ENCODE measurements around the gene INSM2. TPM values are rescaled to one million over a fixed set of nuclear protein-coding genes. Genes with fewer than 3 reads are reported as not detected.

INSM2 gene
- total and polyA plus RNA-seq, 2 of the 13 experiments (the other 11 are each of a cell fraction or from before 2014, with no cell fraction given): not detected

DNA sequence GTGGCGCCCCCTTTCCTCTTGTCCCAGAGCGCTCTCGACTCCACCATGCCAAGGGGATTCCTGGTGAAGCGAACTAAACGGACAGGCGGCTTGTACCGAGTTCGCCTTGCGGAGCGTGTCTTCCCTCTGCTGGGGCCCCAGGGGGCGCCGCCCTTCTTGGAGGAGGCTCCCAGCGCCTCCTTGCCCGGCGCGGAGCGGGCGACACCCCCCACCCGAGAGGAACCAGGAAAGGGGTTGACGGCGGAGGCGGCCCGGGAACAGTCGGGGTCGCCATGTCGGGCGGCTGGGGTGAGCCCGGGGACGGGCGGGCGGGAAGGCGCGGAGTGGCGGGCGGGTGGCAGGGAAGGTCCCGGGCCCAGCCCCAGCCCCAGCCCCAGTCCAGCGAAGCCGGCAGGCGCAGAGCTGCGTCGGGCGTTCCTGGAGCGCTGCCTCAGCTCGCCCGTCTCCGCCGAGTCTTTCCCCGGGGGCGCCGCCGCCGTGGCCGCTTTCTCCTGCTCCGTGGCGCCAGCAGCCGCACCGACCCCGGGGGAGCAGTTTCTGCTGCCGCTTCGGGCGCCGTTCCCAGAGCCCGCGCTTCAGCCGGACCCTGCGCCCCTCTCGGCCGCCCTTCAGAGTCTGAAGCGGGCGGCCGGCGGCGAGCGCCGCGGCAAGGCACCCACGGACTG lies 376 bp downstream of the INSM2 start (continued):
- TF ChIP-seq, protein P1, sequence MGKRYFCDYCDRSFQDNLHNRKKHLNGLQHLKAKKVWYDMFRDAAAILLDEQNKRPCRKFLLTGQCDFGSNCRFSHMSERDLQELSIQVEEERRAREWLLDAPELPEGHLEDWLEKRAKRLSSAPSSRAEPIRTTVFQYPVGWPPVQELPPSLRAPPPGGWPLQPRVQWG (CRISPR knock-in tag; IDR thresholded peaks at IDR 0.05; ENCODE audit: borderline replicate concordance, low read depth): 0 out of 2 replicates have a peak, but pooled peaks have one; percentile 66
- TF ChIP-seq, protein P2, sequence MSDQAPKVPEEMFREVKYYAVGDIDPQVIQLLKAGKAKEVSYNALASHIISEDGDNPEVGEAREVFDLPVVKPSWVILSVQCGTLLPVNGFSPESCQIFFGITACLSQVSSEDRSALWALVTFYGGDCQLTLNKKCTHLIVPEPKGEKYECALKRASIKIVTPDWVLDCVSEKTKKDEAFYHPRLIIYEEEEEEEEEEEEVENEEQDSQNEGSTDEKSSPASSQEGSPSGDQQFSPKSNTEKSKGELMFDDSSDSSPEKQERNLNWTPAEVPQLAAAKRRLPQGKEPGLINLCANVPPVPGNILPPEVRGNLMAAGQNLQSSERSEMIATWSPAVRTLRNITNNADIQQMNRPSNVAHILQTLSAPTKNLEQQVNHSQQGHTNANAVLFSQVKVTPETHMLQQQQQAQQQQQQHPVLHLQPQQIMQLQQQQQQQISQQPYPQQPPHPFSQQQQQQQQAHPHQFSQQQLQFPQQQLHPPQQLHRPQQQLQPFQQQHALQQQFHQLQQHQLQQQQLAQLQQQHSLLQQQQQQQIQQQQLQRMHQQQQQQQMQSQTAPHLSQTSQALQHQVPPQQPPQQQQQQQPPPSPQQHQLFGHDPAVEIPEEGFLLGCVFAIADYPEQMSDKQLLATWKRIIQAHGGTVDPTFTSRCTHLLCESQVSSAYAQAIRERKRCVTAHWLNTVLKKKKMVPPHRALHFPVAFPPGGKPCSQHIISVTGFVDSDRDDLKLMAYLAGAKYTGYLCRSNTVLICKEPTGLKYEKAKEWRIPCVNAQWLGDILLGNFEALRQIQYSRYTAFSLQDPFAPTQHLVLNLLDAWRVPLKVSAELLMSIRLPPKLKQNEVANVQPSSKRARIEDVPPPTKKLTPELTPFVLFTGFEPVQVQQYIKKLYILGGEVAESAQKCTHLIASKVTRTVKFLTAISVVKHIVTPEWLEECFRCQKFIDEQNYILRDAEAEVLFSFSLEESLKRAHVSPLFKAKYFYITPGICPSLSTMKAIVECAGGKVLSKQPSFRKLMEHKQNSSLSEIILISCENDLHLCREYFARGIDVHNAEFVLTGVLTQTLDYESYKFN (CRISPR knock-in tag; conservative IDR thresholded peaks at IDR 0.05): peak; percentile 1; the same call in 1 of the 2 replicates
- TF ChIP-seq ZSCAN22 (CRISPR knock-in tag; IDR thresholded peaks at IDR 0.05) (no peak; the same call in 1 of the 2 replicates), ZNF850 (CRISPR knock-in tag; conservative IDR thresholded peaks at IDR 0.05) (0 out of 2 replicates have a peak, but pooled peaks have one; percentile 8), SOX5 (CRISPR knock-in tag; IDR thresholded peaks at IDR 0.05; ENCODE audit: borderline replicate concordance) (no peak), ZNF556 (CRISPR knock-in tag; IDR thresholded peaks at IDR 0.05; ENCODE audit: borderline replicate concordance) (0 out of 2 replicates have a peak, but pooled peaks have one; percentile 7), ATAD3A (CRISPR knock-in tag; IDR thresholded peaks at IDR 0.05) (no peak)
- TF ChIP-seq, protein P3, sequence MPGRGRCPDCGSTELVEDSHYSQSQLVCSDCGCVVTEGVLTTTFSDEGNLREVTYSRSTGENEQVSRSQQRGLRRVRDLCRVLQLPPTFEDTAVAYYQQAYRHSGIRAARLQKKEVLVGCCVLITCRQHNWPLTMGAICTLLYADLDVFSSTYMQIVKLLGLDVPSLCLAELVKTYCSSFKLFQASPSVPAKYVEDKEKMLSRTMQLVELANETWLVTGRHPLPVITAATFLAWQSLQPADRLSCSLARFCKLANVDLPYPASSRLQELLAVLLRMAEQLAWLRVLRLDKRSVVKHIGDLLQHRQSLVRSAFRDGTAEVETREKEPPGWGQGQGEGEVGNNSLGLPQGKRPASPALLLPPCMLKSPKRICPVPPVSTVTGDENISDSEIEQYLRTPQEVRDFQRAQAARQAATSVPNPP (CRISPR knock-in tag; IDR thresholded peaks at IDR 0.05): no peak
- TF ChIP-seq, protein P4, sequence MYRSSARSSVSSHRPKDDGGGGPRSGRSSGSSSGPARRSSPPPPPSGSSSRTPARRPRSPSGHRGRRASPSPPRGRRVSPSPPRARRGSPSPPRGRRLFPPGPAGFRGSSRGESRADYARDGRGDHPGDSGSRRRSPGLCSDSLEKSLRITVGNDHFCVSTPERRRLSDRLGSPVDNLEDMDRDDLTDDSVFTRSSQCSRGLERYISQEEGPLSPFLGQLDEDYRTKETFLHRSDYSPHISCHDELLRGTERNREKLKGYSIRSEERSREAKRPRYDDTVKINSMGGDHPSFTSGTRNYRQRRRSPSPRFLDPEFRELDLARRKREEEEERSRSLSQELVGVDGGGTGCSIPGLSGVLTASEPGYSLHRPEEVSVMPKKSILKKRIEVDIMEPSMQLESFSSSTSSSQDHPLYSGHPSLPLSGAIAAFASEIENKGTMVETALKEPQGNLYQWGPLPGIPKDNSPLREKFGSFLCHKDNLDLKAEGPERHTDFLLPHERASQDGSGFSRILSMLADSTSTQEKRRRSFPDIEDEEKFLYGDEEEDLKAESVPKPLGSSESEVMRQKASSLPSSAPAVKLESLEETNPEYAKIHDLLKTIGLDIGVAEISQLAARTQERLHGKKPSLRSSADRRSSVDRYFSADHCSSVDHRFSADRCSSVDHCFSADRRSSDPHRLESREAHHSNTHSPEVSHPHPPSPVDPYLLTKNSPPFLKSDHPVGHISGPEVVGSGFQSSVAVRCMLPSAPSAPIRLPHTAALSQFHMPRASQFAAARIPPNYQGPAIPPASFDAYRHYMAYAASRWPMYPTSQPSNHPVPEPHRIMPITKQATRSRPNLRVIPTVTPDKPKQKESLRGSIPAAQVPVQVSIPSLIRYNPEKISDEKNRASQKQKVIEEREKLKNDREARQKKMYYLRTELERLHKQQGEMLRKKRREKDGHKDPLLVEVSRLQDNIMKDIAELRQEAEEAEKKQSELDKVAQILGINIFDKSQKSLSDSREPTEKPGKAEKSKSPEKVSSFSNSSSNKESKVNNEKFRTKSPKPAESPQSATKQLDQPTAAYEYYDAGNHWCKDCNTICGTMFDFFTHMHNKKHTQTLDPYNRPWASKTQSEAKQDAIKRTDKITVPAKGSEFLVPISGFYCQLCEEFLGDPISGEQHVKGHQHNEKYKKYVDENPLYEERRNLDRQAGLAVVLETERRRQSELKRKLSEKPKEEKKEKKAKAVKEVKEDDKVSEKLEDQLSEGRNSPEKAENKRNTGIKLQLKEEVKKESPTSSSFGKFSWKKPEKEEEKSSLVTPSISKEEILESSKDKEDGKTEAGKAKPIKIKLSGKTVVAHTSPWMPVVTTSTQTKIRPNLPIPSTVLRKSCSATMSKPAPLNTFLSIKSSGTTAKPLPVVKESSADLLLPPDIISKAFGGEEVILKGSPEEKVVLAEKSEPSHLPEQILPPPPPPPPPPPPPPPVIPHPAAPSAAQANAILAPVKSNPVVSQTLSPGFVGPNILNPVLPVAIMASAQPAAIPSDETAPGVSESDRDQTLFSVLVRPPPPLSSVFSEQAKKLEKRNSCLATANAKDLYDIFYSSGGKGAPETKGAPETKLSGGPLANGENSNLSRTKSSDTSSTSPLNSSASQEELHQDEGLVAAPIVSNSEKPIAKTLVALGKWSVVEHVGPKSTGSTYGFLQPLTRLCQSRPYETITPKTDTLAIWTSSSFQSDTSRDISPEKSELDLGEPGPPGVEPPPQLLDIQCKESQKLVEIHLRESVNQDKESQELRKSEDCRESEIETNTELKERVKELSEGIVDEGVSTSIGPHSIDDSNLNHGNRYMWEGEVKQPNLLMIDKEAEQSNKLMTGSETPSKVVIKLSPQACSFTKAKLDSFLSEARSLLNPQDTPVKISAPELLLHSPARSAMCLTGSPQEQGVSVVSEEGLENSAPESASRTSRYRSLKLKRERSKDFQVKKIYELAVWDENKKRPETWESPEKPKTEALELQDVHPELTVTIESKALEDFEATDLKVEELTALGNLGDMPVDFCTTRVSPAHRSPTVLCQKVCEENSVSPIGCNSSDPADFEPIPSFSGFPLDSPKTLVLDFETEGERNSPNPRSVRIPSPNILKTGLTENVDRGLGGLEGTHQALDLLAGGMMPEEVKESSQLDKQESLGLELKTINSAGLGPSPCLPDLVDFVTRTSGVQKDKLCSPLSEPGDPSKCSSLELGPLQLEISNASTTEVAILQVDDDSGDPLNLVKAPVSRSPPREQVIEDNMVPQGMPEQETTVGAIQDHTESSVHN (CRISPR knock-in tag; IDR thresholded peaks at IDR 0.05): peak; percentile 11; the same call in 1 of the 2 replicates
- TF ChIP-seq, protein P5, sequence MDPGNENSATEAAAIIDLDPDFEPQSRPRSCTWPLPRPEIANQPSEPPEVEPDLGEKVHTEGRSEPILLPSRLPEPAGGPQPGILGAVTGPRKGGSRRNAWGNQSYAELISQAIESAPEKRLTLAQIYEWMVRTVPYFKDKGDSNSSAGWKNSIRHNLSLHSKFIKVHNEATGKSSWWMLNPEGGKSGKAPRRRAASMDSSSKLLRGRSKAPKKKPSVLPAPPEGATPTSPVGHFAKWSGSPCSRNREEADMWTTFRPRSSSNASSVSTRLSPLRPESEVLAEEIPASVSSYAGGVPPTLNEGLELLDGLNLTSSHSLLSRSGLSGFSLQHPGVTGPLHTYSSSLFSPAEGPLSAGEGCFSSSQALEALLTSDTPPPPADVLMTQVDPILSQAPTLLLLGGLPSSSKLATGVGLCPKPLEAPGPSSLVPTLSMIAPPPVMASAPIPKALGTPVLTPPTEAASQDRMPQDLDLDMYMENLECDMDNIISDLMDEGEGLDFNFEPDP (CRISPR knock-in tag; conservative IDR thresholded peaks at IDR 0.05): 0 out of 2 replicates have a peak, but pooled peaks have one; percentile 65

All from HepG2 (cell line).